ENCODE results near the gene JUN.

- no peak for TF ChIP-seq EZH2 (IDR thresholded peaks at IDR 0.05)
- no peak for TF ChIP-seq CTCF (IDR thresholded peaks at IDR 0.05)
Observed at GRCh38 chr1:58788259-58788658, 4.4 kb upstream of the JUN start.

Measured in neural progenitor cell (in vitro differentiated cells).